Measurements from ENCODE around the gene SERTAD4.
A peak's percentile ranks its signal among the peaks of the same experiment; 100 is the strongest.

SERTAD4 gene

GRCh38 chr1:210218047-210218446, 14.5 kb upstream of the SERTAD4 start:
- H3K9me3 ChIP-seq (ENCODE audit: control insufficient read depth, insufficient read depth, low read length), result no peaks in the 10 kb centered on the region
- H3K9ac ChIP-seq (ENCODE audit: low read depth, low read length), result no peak overlapping the region
- H3K36me3 ChIP-seq (ENCODE audit: insufficient read depth, low read length), result no peaks in the 10 kb centered on the region
- peaks cover 7% of the 10 kb centered on the region for H3K4me1 ChIP-seq (ENCODE audit: insufficient read depth, low read length)

GRCh38 chr1:210222340-210223006, 10.1 kb upstream of the SERTAD4 start:
- Histone ChIP-seq H3K36me3 (ENCODE audit: insufficient read depth, low read length) (no peaks in the 10 kb centered on the region), H3K9me3 (ENCODE audit: control insufficient read depth, insufficient read depth, low read length) (peaks cover 3% of the 10 kb centered on the region; the same call in 1 of the 2 replicates), H3K4me1 (ENCODE audit: insufficient read depth, low read length) (peaks cover 11% of the 10 kb centered on the region), H3K9ac (ENCODE audit: low read depth, low read length) (no peak overlapping the region)

- Histone ChIP-seq H3K4me1 (ENCODE audit: insufficient read depth, low read length) (peaks cover 11% of the 10 kb centered on the region), H3K9ac (ENCODE audit: low read depth, low read length) (no peak overlapping the region), H3K36me3 (ENCODE audit: insufficient read depth, low read length) (no peaks in the 10 kb centered on the region), H3K9me3 (ENCODE audit: control insufficient read depth, insufficient read depth, low read length) (peaks cover 3% of the 10 kb centered on the region; the same call in 1 of the 2 replicates)
Measured at GRCh38 chr1:210223226-210223904, 9.2 kb upstream of the SERTAD4 start.

GRCh38 chr1:210228158-210228557, 4.4 kb upstream of the SERTAD4 start:
- Histone ChIP-seq H3K9me3 (ENCODE audit: control insufficient read depth, insufficient read depth, low read length) (peaks cover 3% of the 10 kb centered on the region; the same call in 1 of the 2 replicates), H3K9ac (ENCODE audit: low read depth, low read length) (no peak overlapping the region), H3K36me3 (ENCODE audit: insufficient read depth, low read length) (no peaks in the 10 kb centered on the region), H3K4me1 (ENCODE audit: insufficient read depth, low read length) (peaks cover 3% of the 10 kb centered on the region; the same call in 1 of the 2 replicates)

- Histone ChIP-seq H3K36me3 (ENCODE audit: insufficient read depth, low read length) (no peaks in the 10 kb centered on the region), H3K4me1 (ENCODE audit: insufficient read depth, low read length) (no peaks in the 10 kb centered on the region; the same call in none of the 2 replicates), H3K9me3 (ENCODE audit: control insufficient read depth, insufficient read depth, low read length) (no peaks in the 10 kb centered on the region), H3K9ac (ENCODE audit: low read depth, low read length) (no peak overlapping the region)
Measured at GRCh38 chr1:210230149-210230695, 2.4 kb upstream of the SERTAD4 start.

GRCh38 chr1:210231846-210232510, 618 bp upstream of the SERTAD4 start:
- Histone ChIP-seq H3K36me3 (ENCODE audit: insufficient read depth, low read length) (no peaks in the 10 kb centered on the region), H3K9ac (ENCODE audit: low read depth, low read length) (peak overlapping the region; percentile 69; the same call in 1 of the 2 replicates), H3K4me1 (ENCODE audit: insufficient read depth, low read length) (peaks cover 9% of the 10 kb centered on the region), H3K9me3 (ENCODE audit: control insufficient read depth, insufficient read depth, low read length) (no peaks in the 10 kb centered on the region)

DNA sequence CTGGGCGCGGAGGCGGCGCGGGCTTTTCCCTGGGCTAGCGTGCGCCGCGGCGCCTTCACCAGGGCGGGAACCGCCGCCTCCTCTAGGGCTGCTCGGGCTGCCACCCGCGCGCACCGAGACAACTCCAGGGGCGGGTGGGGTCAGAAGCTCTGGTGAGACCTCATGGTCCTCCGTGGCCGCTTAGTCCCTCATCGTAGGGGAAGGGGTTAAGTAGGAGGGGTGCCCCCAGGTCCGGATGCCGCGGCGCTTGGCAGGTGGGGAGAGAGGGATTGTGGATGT, 559 bp downstream of the SERTAD4 start:
- H3K9me3 ChIP-seq (ENCODE audit: control insufficient read depth, insufficient read depth, low read length), result no peaks in the 10 kb centered on the region
- H3K36me3 ChIP-seq (ENCODE audit: insufficient read depth, low read length), result no peaks in the 10 kb centered on the region
- peaks cover 20% of the 10 kb centered on the region for H3K4me1 ChIP-seq (ENCODE audit: insufficient read depth, low read length)
- peak overlapping the region; percentile 69; the same call in 1 of the 2 replicates for H3K9ac ChIP-seq (ENCODE audit: low read depth, low read length)

DNA sequence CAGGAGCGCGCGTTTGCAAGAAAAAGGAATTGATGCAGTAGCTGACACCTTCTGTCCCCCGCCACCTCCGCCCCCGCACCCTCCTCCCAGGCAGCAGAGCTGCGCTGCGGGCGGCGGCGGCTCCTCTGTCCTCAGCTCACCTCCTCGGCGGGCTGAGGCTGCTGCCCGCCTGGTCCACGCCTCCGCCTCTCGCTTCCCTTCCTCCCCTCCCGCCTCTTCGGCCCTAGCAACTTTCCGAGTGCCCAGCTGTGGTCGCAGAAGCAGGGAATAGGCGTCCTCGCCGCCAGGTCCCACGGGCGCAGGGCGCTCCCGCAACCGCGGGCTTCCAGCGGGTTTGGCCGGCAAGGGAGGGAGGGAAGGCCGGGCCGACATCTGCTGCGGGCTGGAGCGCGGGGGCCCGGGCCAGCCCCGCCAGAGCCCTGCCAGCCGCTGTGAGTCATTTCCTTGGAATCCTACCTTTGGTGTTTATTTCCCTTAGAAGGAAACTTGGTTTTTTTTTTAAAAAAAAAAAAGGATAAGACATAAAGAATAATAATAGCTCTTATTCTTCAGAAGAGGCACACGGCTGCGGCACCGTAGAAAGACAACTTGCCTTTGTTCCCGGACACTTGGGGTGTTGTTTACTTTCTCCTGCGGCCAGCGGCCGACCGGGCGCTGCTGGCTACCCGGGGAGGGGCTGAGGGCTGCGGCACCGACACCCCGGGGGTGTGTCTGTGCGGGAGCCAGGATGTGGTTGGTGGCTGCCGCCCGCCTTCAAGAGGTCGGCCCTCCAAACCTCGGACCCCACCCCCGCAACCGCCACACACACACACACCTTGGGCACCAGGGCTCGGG, 1.1 kb downstream of the SERTAD4 start:
- no peaks in the 10 kb centered on the region for H3K36me3 ChIP-seq (ENCODE audit: insufficient read depth, low read length)
- H3K9me3 ChIP-seq (ENCODE audit: control insufficient read depth, insufficient read depth, low read length), result no peaks in the 10 kb centered on the region
- H3K9ac ChIP-seq (ENCODE audit: low read depth, low read length), result peak overlapping the region; percentile 69; the same call in 1 of the 2 replicates
- peaks cover 20% of the 10 kb centered on the region for H3K4me1 ChIP-seq (ENCODE audit: insufficient read depth, low read length)

DNA sequence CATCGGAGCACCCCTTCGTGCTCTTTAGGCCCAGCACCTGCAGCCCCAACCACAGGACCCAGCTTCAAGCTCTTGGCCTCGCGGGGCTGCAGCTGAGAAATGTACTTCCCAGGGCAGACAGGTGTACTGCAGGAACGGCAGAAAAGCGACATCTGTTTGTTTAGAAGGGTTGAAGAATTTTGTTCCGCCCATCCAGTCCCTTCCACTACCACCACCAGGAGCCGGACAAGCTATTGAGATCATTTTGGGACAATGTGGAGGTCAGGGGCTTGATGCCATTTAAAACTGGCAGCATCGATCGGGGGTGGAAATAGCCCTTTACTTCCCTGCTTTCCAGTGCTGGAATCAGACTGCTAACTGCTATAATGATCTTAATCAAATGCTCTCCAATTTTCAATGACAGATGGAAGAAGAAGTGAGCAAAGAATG, 1.7 kb downstream of the SERTAD4 start:
- peak overlapping the region; percentile 69; the same call in 1 of the 2 replicates for H3K9ac ChIP-seq (ENCODE audit: low read depth, low read length)
- H3K9me3 ChIP-seq (ENCODE audit: control insufficient read depth, insufficient read depth, low read length), result no peaks in the 10 kb centered on the region
- H3K4me1 ChIP-seq (ENCODE audit: insufficient read depth, low read length), result peaks cover 20% of the 10 kb centered on the region
- no peaks in the 10 kb centered on the region for H3K36me3 ChIP-seq (ENCODE audit: insufficient read depth, low read length)

- Histone ChIP-seq H3K9ac (ENCODE audit: low read depth, low read length) (no peak overlapping the region), H3K9me3 (ENCODE audit: control insufficient read depth, insufficient read depth, low read length) (no peaks in the 10 kb centered on the region), H3K4me1 (ENCODE audit: insufficient read depth, low read length) (peaks cover 20% of the 10 kb centered on the region), H3K36me3 (ENCODE audit: insufficient read depth, low read length) (no peaks in the 10 kb centered on the region)
Measured at GRCh38 chr1:210235363-210236053, 2.9 kb downstream of the SERTAD4 start.

DNA sequence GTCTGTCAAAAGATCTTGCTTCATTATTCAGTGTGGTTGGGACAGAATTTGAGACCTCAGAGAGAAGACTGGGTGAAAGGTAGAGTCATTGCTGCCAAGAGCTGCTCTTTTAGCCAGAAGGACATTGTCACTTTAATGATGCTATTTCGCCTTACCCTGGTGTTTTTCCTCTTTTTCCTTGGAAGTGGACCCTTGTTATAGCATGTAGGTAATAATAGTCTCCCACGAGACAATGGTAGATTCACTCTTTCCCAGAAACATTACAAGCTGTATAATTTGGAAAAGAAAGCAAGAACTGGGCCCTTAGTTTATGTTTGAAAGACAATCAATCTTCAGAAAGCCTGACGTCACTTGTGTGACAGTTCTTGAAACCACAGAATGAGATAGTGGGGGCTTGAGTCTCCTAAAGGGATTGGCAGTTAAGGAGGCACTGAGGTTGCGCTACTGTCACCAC, 3.8 kb downstream of the SERTAD4 start:
- no peak overlapping the region for H3K9ac ChIP-seq (ENCODE audit: low read depth, low read length)
- no peaks in the 10 kb centered on the region for H3K36me3 ChIP-seq (ENCODE audit: insufficient read depth, low read length)
- H3K9me3 ChIP-seq (ENCODE audit: control insufficient read depth, insufficient read depth, low read length), result no peaks in the 10 kb centered on the region
- peaks cover 20% of the 10 kb centered on the region for H3K4me1 ChIP-seq (ENCODE audit: insufficient read depth, low read length)

DNA sequence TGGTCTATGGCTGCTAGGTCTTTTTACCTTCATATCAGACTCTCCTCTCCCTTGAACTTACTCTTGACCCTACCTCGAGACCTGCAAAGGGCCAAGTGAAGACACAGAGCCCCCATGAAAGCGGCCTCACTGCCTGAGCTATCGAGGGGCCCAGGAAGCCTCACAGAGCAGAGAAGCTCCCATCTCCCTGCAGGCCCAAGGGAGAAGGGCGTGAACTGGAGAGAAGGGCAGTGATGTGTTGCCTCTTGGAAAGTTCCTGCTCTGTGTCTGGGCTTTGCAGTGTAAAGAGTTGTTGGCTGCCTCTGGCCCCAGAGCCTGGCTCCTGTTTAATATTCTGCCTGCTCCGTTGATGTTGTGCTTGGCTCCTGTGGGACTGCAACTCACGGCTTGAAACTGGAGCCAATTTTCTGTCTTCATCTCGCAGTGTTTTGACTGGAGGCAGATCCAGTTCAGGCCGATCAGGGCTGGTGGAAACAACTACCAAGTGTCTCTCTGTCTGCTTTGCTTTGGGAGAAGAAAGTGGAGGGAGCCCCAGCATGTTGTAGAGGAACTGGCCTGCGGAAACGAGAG, 4.3 kb downstream of the SERTAD4 start:
- peaks cover 20% of the 10 kb centered on the region for H3K4me1 ChIP-seq (ENCODE audit: insufficient read depth, low read length)
- no peak overlapping the region for H3K9ac ChIP-seq (ENCODE audit: low read depth, low read length)
- H3K9me3 ChIP-seq (ENCODE audit: control insufficient read depth, insufficient read depth, low read length), result no peaks in the 10 kb centered on the region
- H3K36me3 ChIP-seq (ENCODE audit: insufficient read depth, low read length), result no peaks in the 10 kb centered on the region

- Histone ChIP-seq H3K36me3 (ENCODE audit: insufficient read depth, low read length) (no peaks in the 10 kb centered on the region), H3K9me3 (ENCODE audit: control insufficient read depth, insufficient read depth, low read length) (no peaks in the 10 kb centered on the region), H3K4me1 (ENCODE audit: insufficient read depth, low read length) (peaks cover 20% of the 10 kb centered on the region), H3K9ac (ENCODE audit: low read depth, low read length) (no peak overlapping the region)
Measured at GRCh38 chr1:210237479-210237878, 4.9 kb downstream of the SERTAD4 start.

Data from ES-I3 (cell line).